ENCODE results near the gene SLC2A10.

SLC2A10 gene

GRCh38 chr20:46688151-46689081 is 21.0 kb upstream of the SLC2A10 start:
- Mint-ChIP-seq H3K27me3 (ENCODE audit: low read depth) (no peaks in the 10 kb centered on the region), H3K9me3 (no peaks in the 10 kb centered on the region), H3K36me3 (ENCODE audit: low read depth) (peaks cover 23% of the 10 kb centered on the region), H3K4me1 (peaks cover 21% of the 10 kb centered on the region), H3K4me3 (peak overlapping the region; percentile 83 to 89 (median 87)), H3K27ac (peak overlapping the region; percentile 68 to 97 (median 96))
- TF ChIP-seq CTCF (IDR thresholded peaks at IDR 0.05; ENCODE audit: unreplicated experiment in 3 of 3): no peak

- H3K36me3 Mint-ChIP-seq (ENCODE audit: low read depth): peaks cover 22% of the 10 kb centered on the region
- peak within 1 kb of the TSS; percentile 83 to 89 (median 87) for H3K4me3 Mint-ChIP-seq
- peaks cover 13% of the 10 kb centered on the region for H3K4me1 Mint-ChIP-seq
- H3K27me3 Mint-ChIP-seq (ENCODE audit: low read depth): no peaks in the 10 kb centered on the region
- peak within 1 kb of the TSS; percentile 68 to 97 (median 96) for H3K27ac Mint-ChIP-seq
- TF ChIP-seq CTCF (IDR thresholded peaks at IDR 0.05; ENCODE audit: unreplicated experiment in 3 of 3): peak; percentile 27 to 41 (median 40)
- H3K9me3 Mint-ChIP-seq: no peaks in the 10 kb centered on the region
Measured at GRCh38 chr20:46689082-46689753, 20.2 kb upstream of the SLC2A10 start, which contains the start of gene TP53RK. Gene TP53RK (minus strand): TSS chr20:46689444. CDS start chr20:46689414, 30 bp downstream.

GRCh38 chr20:46689754-46690085 is 19.7 kb upstream of the SLC2A10 start:
- Mint-ChIP-seq H3K36me3 (ENCODE audit: low read depth) (peaks cover 17% of the 10 kb centered on the region), H3K27me3 (ENCODE audit: low read depth) (no peaks in the 10 kb centered on the region)

GRCh38 chr20:46690219-46691106 is 19.0 kb upstream of the SLC2A10 start:
- H3K4me1 Mint-ChIP-seq: peaks cover 9% of the 10 kb centered on the region
- peak overlapping the region; percentile 83 to 89 (median 87) for H3K4me3 Mint-ChIP-seq
- no peaks in the 10 kb centered on the region for H3K27me3 Mint-ChIP-seq (ENCODE audit: low read depth)
- no peak for TF ChIP-seq CTCF (IDR thresholded peaks at IDR 0.05; ENCODE audit: unreplicated experiment in 3 of 3)
- peak overlapping the region; percentile 68 to 96 (median 91) for H3K27ac Mint-ChIP-seq
- peaks cover 13% of the 10 kb centered on the region for H3K36me3 Mint-ChIP-seq (ENCODE audit: low read depth)
- H3K9me3 Mint-ChIP-seq: no peaks in the 10 kb centered on the region

More at GRCh38 chr20:46689754-46690085, 19.7 kb upstream of the SLC2A10 start:
- Mint-ChIP-seq H3K4me1 (peaks cover 9% of the 10 kb centered on the region), H3K9me3 (no peaks in the 10 kb centered on the region), H3K4me3 (peak overlapping the region; percentile 83 to 89 (median 87)), H3K27ac (peak overlapping the region; percentile 68 to 96 (median 91))
- TF ChIP-seq CTCF (IDR thresholded peaks at IDR 0.05; ENCODE audit: unreplicated experiment in 3 of 3): no peak

GRCh38 chr20:46691196-46691595 is 18.3 kb upstream of the SLC2A10 start:
- Mint-ChIP-seq H3K4me3 (peak overlapping the region in 2 of 3 experiments; percentile 45 to 59), H3K9me3 (no peaks in the 10 kb centered on the region), H3K36me3 (ENCODE audit: low read depth) (peaks cover 6% of the 10 kb centered on the region), H3K27me3 (ENCODE audit: low read depth) (no peaks in the 10 kb centered on the region), H3K4me1 (peaks cover 9% of the 10 kb centered on the region), H3K27ac (peak overlapping the region in 2 of 3 experiments; percentile 58 to 80)
- TF ChIP-seq CTCF (IDR thresholded peaks at IDR 0.05; ENCODE audit: unreplicated experiment in 3 of 3): no peak

Data from nephron (organoid).